Common myeloid progenitor, CD34-positive (primary cell): ENCODE measurements around the gene ATP23.

Experiments used
- CTCF ChIA-PET: fragments of 350-600 bp; sonication (Branson Sonifier 250); formaldehyde crosslinking; loops from one replicate; lab custom pipeline; 2021; ENCODE audit warnings: antibody characterized with exemption; lab: Charles Lee
- POLR2A ChIA-PET: fragments of 350-600 bp; sonication (Branson Sonifier 250); formaldehyde crosslinking; loops from one replicate; lab custom pipeline; 2021; ENCODE audit warnings: antibody characterized with exemption; lab: Charles Lee
- DNase-seq, 3 donors: peaks; one replicate each; pipeline versions ENCODE4 v3.0.0 to v3.0.0-alpha.2; 2013
- H3K27ac ChIP-seq, 2 experiments: 1 replicate in 1 of 2; 2 replicates in 1 of 2; pipeline ENCODE4 v1.7.0; 2013; ENCODE audit warnings: inconsistent platforms in 2 of 2, low read length in 2 of 2, mild to moderate bottlenecking in 2 of 2, low read depth in 1 of 2, moderate library complexity in 1 of 2; ENCODE audit not compliant: severe bottlenecking in 2 of 2, insufficient read depth in 1 of 2, poor library complexity in 1 of 2
- H3K27me3 ChIP-seq, 5 experiments: replicated peaks in 2 of 5; 1 replicate in 3 of 5; 2 replicates in 2 of 5; pipeline versions ENCODE4 v1.6.1 to v1.7.0; 2013; ENCODE audit warnings: low read length in 4 of 5, mild to moderate bottlenecking in 2 of 5, moderate library complexity in 2 of 5, inconsistent platforms in 1 of 5; ENCODE audit not compliant: insufficient read depth in 5 of 5, control insufficient read depth in 4 of 5
- H3K36me3 ChIP-seq, 4 experiments: 1 replicate in 2 of 4; 2 replicates in 2 of 4; pipeline versions ENCODE4 v1.6.1 to v1.7.0; 2013; ENCODE audit warnings: low read length in 3 of 4, control low read depth in 1 of 4, mild to moderate bottlenecking in 1 of 4; ENCODE audit not compliant: control insufficient read depth in 4 of 4, insufficient read depth in 4 of 4
- H3K4me1 ChIP-seq, 4 experiments: 1 replicate in 3 of 4; 2 replicates in 1 of 4; pipeline versions ENCODE4 v1.6.1 to v1.7.1; 2013; ENCODE audit warnings: low read length in 3 of 4, mild to moderate bottlenecking in 3 of 4, control low read depth in 1 of 4, inconsistent platforms in 1 of 4, moderate library complexity in 1 of 4; ENCODE audit not compliant: control insufficient read depth in 4 of 4, insufficient read depth in 4 of 4; ENCODE audit errors: control extremely low read depth in 1 of 4
- H3K4me3 ChIP-seq, 7 experiments: 1 replicate in 4 of 7; 2 replicates in 3 of 7; pipeline versions ENCODE4 v1.5.1 to v1.7.0; 2013; ENCODE audit warnings: mild to moderate bottlenecking in 7 of 7, low read length in 6 of 7, moderate library complexity in 6 of 7, inconsistent platforms in 2 of 7, low read depth in 2 of 7, control low read depth in 1 of 7; ENCODE audit not compliant: insufficient read depth in 4 of 7, control insufficient read depth in 1 of 7; ENCODE audit errors: extremely low read depth in 1 of 7
- H3K9me3 ChIP-seq, 5 experiments: 1 replicate in 4 of 5; 2 replicates in 1 of 5; pipeline versions ENCODE4 v1.6.1 to v1.7.1; 2013; ENCODE audit warnings: low read length in 4 of 5, mild to moderate bottlenecking in 2 of 5, inconsistent platforms in 1 of 5, low read depth in 1 of 5, moderate library complexity in 1 of 5; ENCODE audit not compliant: control insufficient read depth in 4 of 5, insufficient read depth in 2 of 5; ENCODE audit errors: control extremely low read depth in 1 of 5
- WGBS: methylation state at CpG from one replicate; pipeline ENCODE4 v1.1.5; 2013; ENCODE audit not compliant: insufficient coverage; 5-methylcytosine and 5-hydroxymethylcytosine counted together

Gene ATP23

GRCh38 chr12:57944313-57945023 lies 3.1 kb downstream of the ATP23 start:
- ChIA-PET POLR2A (no interaction called here), CTCF (no interaction called here)
- no peak for DNase-seq
- WGBS = 100% methylated on average over 4 of the region's 4 CpGs
- Histone ChIP-seq H3K4me1 (peaks cover 10 to 29% (median 21%) of the 10 kb centered on the region in 4 experiments), H3K9me3 (no peaks in the 10 kb centered on the region), H3K4me3 (no peak overlapping the region), H3K36me3 (peaks cover 7 to 11% (median 10%) of the 10 kb centered on the region in 4 experiments), H3K27ac (no peak overlapping the region), H3K27me3 (no peaks in the 10 kb centered on the region)

GRCh38 chr12:57952766-57953165 lies 11.4 kb downstream of the ATP23 start:
- Histone ChIP-seq H3K4me3 (no peak overlapping the region), H3K4me1 (no peaks in the 10 kb centered on the region), H3K27me3 (no peaks in the 10 kb centered on the region), H3K36me3 (peaks cover 11 to 79% (median 42%) of the 10 kb centered on the region in 4 experiments), H3K9me3 (peaks cover 0 to 7% (median 1%) of the 10 kb centered on the region in 5 experiments), H3K27ac (no peak overlapping the region)
- ChIA-PET POLR2A (no interaction called here), CTCF (interaction anchor here (1.0 to 1.2 kb wide), 2 partner anchors 9 to 11 kb away, joined by 4 read pairs; partner anchors contain the start of gene ATP23)
- WGBS = 100% methylated on average over 1 of the region's 2 CpGs
- DNase-seq = no peak

- Histone ChIP-seq H3K36me3 (peaks cover 9 to 80% (median 44%) of the 10 kb centered on the region in 4 experiments), H3K9me3 (peaks cover 1 to 18% (median 8%) of the 10 kb centered on the region in 5 experiments), H3K27ac (no peak overlapping the region), H3K4me3 (no peak overlapping the region), H3K27me3 (no peaks in the 10 kb centered on the region), H3K4me1 (no peaks in the 10 kb centered on the region)
- no CpG with 5 or more reads among the region's 1 CpG for WGBS
- ChIA-PET POLR2A (no interaction called here), CTCF (no interaction called here)
- DNase-seq = no peak
Observed at GRCh38 chr12:57954768-57955167, 13.4 kb downstream of the ATP23 start.

GRCh38 chr12:57958061-57958657 lies 16.8 kb downstream of the ATP23 start:
- Histone ChIP-seq H3K27ac (no peak overlapping the region), H3K4me3 (no peak overlapping the region), H3K27me3 (no peaks in the 10 kb centered on the region), H3K4me1 (no peaks in the 10 kb centered on the region), H3K36me3 (peaks cover 9 to 51% (median 28%) of the 10 kb centered on the region in 4 experiments), H3K9me3 (peaks cover 1 to 30% (median 8%) of the 10 kb centered on the region in 5 experiments)
- ChIA-PET CTCF (no interaction called here), POLR2A (no interaction called here)
- WGBS = 100% methylated on average over 3 of the region's 6 CpGs
- no peak for DNase-seq

GRCh38 chr12:57964421-57964820 lies 23.1 kb downstream of the ATP23 start:
- Histone ChIP-seq H3K27me3 (no peaks in the 10 kb centered on the region), H3K36me3 (no peaks in the 10 kb centered on the region), H3K9me3 (peaks cover 0 to 38% (median 3%) of the 10 kb centered on the region in 5 experiments), H3K27ac (no peak overlapping the region), H3K4me3 (no peak overlapping the region), H3K4me1 (no peaks in the 10 kb centered on the region)
- CTCF ChIA-PET = no interaction called here
- POLR2A ChIA-PET = no interaction called here
- WGBS = no CpG with 5 or more reads among the region's 1 CpG
- DNase-seq = no peak

- ChIA-PET POLR2A (no interaction called here), CTCF (no interaction called here)
- Histone ChIP-seq H3K27me3 (no peaks in the 10 kb centered on the region), H3K4me1 (no peaks in the 10 kb centered on the region), H3K4me3 (no peak overlapping the region), H3K27ac (no peak overlapping the region), H3K36me3 (no peaks in the 10 kb centered on the region), H3K9me3 (peaks cover 0 to 38% (median 3%) of the 10 kb centered on the region in 5 experiments)
- DNase-seq = no peak
- 92% methylated on average over 4 of the region's 8 CpGs for WGBS
Observed at GRCh38 chr12:57965766-57966165, 24.4 kb downstream of the ATP23 start.

GRCh38 chr12:57966536-57966935 lies 25.2 kb downstream of the ATP23 start:
- no peak overlapping the region for H3K27ac ChIP-seq
- H3K27me3 ChIP-seq = no peaks in the 10 kb centered on the region
- no peaks in the 10 kb centered on the region for H3K4me1 ChIP-seq
- H3K4me3 ChIP-seq = no peak overlapping the region
- H3K9me3 ChIP-seq = peaks cover 0 to 34% (median 3%) of the 10 kb centered on the region in 5 experiments
- H3K36me3 ChIP-seq = no peaks in the 10 kb centered on the region
- POLR2A ChIA-PET = no interaction called here
- CTCF ChIA-PET = no interaction called here
- DNase-seq = no peak
